Measurements from ENCODE around the gene DAPK3.
"Not testable (repeated sequence)": the region's sequence is repeated elsewhere in the genome, so short reads cannot be mapped to it uniquely, and the experiment has no call there.

The DAPK3 gene

DNA sequence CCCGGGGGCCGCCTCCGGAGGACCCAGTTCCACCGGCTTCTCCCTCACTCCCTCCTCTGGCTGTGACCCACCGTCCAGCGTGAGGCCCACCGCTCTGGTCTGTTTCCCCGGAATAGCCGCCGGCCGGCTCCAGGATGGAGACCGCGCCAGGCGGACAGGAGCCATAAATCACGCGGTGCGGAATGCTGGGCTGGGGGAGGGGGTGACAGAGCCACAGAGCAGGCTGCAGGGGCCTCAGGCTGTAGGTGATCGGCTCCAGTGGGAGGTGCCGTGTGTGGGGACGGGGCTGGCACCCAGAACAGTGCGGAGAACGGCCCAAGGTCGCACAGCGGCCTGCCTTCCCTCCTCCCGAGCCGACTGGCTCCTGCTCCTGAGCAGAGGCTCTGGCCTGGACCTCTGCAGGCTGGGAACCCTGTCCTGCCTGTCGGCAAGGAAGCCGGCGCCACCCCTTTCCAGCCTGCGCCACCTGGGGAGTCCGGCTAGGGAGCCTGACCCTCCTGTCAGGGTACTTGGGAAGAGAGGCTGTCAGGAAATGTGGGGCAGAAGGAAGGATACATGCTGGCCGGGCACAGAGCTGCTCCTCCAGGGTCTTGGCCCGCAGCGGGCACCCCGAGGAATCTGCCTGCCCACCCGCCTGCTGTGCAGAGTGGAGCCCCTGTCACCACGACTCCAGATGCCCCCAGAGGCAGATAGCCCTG, 45.0 kb upstream of the DAPK3 start:
- no peak for TF ChIP-seq ZFX (IDR thresholded peaks at IDR 0.05)
- TF ChIP-seq, protein P1, sequence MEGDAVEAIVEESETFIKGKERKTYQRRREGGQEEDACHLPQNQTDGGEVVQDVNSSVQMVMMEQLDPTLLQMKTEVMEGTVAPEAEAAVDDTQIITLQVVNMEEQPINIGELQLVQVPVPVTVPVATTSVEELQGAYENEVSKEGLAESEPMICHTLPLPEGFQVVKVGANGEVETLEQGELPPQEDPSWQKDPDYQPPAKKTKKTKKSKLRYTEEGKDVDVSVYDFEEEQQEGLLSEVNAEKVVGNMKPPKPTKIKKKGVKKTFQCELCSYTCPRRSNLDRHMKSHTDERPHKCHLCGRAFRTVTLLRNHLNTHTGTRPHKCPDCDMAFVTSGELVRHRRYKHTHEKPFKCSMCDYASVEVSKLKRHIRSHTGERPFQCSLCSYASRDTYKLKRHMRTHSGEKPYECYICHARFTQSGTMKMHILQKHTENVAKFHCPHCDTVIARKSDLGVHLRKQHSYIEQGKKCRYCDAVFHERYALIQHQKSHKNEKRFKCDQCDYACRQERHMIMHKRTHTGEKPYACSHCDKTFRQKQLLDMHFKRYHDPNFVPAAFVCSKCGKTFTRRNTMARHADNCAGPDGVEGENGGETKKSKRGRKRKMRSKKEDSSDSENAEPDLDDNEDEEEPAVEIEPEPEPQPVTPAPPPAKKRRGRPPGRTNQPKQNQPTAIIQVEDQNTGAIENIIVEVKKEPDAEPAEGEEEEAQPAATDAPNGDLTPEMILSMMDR (conservative IDR thresholded peaks at IDR 0.05) = no peak
- H3K27ac ChIP-seq = no peak overlapping the region

DNA sequence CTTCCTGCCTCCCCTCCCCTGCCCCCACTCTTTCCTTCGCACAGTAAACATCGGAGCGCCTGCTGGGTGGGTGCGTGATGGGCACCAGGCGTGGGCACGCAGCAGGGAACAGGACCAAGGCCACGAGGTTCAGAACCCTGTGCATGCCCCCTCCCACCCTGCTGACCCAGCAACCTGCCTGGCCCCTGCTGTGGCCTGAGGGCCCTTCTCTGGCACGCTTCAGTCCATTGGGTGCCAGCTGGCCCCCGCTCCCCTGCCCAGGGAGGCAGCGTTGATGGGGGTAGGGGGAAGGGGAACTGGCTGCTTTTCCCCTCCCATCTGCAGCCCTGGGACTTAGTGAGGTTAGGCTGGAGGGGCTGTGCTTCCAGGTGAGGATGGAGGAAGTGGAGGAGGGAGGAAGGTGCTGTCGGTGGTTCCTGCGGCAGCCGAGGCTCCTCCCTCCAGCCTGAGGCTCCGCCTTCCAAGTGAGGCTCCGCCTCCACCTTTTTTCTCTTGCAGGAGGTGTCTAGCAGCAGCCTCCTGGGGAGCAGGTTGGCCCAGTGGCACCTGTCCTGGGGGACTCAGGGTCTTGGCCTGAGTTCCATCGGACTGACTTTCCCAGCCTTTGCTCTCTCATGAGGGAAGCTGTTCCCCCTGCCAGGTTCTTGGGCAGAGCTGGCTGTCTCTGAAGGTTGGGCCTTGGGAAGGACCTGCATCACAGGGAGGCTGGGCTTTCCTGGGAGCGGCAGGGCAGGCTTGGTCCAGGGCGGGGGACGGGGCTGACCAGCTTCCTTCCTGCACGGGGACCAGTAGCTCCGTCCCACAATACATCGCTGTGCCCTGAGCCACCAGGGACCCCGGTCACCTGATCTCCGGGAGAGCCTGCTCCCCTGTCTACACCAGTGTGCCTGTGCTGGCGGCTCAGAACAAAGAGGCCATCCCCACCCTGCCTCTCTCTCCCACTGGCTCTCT, 43.9 kb upstream of the DAPK3 start:
- no peak overlapping the region for H3K27ac ChIP-seq
- TF ChIP-seq, protein P1 (conservative IDR thresholded peaks at IDR 0.05) = no peak
- TF ChIP-seq ZFX (IDR thresholded peaks at IDR 0.05) = no peak

DNA sequence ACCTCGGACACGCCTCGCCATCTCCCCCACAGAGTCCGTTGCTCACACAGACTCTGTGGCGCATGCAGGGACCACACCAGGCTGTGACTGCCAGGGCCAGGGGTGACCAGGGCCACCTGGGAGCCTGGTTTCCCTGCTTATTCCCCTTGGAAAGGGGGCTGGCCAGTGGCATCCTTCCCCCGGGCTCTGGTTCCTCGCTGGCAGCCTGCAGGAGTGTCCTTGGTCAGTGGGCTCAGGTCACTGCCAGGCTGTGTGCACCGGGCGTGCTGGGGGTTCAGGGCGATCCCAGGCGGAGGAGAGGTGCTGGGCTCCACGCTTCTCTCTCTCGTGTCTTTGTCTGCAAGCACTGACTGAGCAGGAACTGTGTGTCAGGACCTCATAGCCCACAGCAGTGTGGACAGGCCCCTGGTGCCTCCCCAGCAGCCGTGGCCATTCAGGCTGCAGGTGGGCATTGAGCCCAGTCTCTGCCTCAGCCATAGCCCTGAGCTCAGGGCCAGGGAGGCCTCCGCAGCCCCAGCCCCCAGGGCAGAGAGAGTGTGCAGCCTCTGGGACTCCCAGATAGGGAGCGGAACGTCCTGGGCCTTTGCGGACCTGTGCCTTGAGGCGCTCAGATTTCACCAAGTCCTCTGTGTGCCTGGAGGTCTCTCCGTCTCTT, 43.1 kb upstream of the DAPK3 start:
- no peak for TF ChIP-seq ZFX (IDR thresholded peaks at IDR 0.05)
- TF ChIP-seq, protein P1 (conservative IDR thresholded peaks at IDR 0.05) = no peak
- no peak overlapping the region for H3K27ac ChIP-seq

DNA sequence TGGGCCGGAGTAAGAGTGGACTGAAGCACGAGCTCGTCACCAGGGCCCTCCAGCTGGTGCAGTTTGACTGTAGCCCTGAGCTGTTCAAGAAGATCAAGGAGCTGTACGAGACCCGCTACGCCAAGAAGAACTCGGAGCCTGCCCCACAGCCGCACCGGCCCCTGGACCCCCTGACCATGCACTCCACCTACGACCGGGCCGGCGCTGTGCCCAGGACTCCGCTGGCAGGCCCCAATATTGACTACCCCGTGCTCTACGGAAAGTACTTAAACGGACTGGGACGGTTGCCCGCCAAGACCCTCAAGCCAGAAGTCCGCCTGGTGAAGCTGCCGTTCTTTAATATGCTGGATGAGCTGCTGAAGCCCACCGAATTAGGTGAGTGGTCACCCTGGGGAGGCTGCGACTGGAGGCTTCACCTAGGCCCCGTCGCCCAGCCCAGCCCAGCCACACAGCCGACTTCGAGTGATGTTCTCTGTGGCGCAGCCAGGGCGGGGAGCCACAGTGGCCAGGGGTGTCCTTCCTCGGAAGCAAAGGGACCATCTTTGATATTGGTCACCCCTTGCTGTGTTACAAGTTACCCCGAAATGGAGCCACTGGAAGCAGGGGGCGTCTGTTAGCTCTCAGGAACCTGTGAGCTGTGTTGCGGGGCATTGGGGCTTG, 42.2 kb upstream of the DAPK3 start:
- no peak for TF ChIP-seq ZFX (IDR thresholded peaks at IDR 0.05)
- TF ChIP-seq, protein P1 (conservative IDR thresholded peaks at IDR 0.05) = no peak
- H3K27ac ChIP-seq = no peak overlapping the region

DNA sequence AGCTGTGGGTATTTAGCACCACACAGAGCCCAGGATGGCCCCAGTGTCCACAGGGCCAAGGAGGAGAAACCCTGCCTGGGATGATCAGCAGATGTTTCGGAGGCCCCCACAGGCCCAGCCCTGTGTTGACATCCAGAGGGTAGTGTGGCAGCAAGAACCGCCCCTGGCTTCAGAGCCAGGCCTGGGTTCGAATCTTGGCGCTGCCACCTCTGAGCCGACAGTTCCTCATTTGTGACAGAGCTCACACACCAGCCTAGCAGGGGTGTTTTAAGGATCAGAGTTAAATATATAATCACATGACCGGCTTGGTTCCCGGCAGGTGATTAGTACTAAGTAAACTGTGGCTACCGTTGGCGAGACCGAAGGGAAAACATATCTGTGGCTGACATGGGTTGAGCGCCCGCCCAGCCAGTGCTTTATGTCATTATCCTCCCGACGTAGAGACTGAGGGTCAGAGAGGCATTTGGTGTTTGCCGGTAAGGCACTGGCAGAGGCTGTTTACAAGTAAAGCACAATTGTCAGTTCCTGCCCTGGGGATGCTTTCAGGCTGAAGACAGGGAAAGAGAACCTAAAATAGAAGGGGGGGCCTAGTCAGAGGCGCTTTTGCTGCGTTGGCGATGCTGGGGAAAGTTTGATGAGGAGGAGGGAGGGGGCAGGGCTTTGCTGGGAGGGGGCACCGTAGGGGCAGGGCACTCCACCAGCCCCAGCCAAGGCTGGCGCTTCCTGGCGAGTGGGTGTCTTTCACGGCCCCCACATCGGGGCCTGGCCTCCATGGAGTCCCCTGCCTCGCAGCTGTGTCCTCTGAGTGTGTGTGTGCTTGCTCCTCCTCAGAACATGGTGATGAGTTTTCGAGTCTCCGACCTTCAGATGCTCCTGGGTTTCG, 41.4 kb upstream of the DAPK3 start:
- TF ChIP-seq, protein P1 (conservative IDR thresholded peaks at IDR 0.05) = no peak
- TF ChIP-seq ZFX (IDR thresholded peaks at IDR 0.05) = no peak
- no peak overlapping the region for H3K27ac ChIP-seq

DNA sequence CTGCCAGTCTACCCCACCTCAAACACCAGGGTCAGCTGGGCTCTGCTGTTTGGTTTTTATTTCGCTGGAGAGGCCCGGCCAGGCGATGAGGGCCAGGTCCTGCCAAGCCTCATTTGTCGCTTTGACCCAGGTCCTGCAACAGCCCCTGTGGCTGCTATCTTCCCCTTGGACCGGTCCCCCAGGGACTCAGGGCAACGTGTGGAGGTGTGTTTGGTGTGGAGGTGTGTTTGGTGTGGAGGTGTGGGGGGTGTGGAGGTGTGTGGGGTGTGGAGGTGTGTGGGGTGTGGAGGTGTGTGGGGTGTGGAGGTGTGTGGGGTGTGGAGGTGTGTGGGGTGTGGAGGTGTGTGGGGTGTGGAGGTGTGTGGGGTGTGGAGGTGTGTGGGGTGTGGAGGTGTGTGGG, 40.5 kb upstream of the DAPK3 start:
- not testable (repeated sequence) for H3K27ac ChIP-seq

DNA sequence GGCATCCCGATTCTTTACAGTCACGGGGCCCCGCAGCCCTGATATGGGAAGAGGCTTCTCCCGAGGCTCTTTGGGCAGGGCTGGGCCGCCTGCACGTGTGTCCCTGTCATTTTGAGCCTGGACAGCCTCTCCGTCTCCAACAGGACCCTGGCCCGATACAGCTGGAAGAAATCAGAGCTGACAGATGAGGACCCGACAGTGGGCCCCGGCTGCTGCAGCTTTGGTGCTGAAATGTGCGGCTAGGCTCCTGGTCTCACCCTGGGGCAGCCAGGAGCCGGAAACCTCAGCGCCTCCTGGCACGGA, 39.9 kb upstream of the DAPK3 start:
- H3K27ac ChIP-seq = no peak overlapping the region
- TF ChIP-seq, protein P1 (conservative IDR thresholded peaks at IDR 0.05) = no peak
- no peak for TF ChIP-seq ZFX (IDR thresholded peaks at IDR 0.05)
